Measurements from ENCODE around the gene EFCAB14. TPM values are rescaled to one million over a fixed set of nuclear protein-coding genes. Genes with fewer than 3 reads are reported as not detected.

EFCAB14 gene
- total RNA-seq, 4 donors from 2014 or later: 68.7 to 98.8 (median 88.9) TPM

GRCh38 chr1:46686255-46686654 is 32.7 kb downstream of the EFCAB14 start:
- TF ChIP-seq POLR2A (IDR thresholded peaks at IDR 0.05): no peak
- no peak for TF ChIP-seq CTCF (IDR thresholded peaks at IDR 0.05)
- Histone ChIP-seq H3K36me3 (peaks cover 11 to 95% (median 36%) of the 10 kb centered on the region in 3 donors), H3K4me3 (no peak overlapping the region), H3K9me3 (no peaks in the 10 kb centered on the region), H3K4me1 (peaks cover 0 to 52% (median 19%) of the 10 kb centered on the region in 3 donors), H3K27ac (peak overlapping the region in 3 of 4 donors; percentile 47 to 78 (median 75)), H3K27me3 (no peaks in the 10 kb centered on the region)
- no peak for DNase-seq
- intact Hi-C loops (cut with DNase I): no loop called here
- WGBS, 2 donors: 36 to 52% methylated on average over 1 of the region's 1 CpG

- no peaks in the 10 kb centered on the region for H3K9me3 ChIP-seq
- no peak overlapping the region for H3K4me3 ChIP-seq
- TF ChIP-seq CTCF (IDR thresholded peaks at IDR 0.05) (no peak), POLR2A (IDR thresholded peaks at IDR 0.05) (no peak)
- H3K36me3 ChIP-seq: peaks cover 20 to 95% (median 45%) of the 10 kb centered on the region in 3 donors
- peaks cover 0 to 39% (median 19%) of the 10 kb centered on the region in 3 donors for H3K4me1 ChIP-seq
- intact Hi-C loops (cut with DNase I): no loop called here
- no peak for DNase-seq
- no peaks in the 10 kb centered on the region for H3K27me3 ChIP-seq
- WGBS, 2 donors: 94 to 98% methylated on average over 2 of the region's 2 CpGs
- H3K27ac ChIP-seq: no peak overlapping the region
Observed at GRCh38 chr1:46684670-46685069, 34.2 kb downstream of the EFCAB14 start.

GRCh38 chr1:46682064-46682463 is 36.9 kb downstream of the EFCAB14 start:
- no peak overlapping the region for H3K4me3 ChIP-seq
- no peaks in the 10 kb centered on the region for H3K9me3 ChIP-seq
- H3K27me3 ChIP-seq: no peaks in the 10 kb centered on the region
- H3K36me3 ChIP-seq: peaks cover 20 to 99% (median 37%) of the 10 kb centered on the region in 3 donors
- intact Hi-C loops (cut with DNase I): no loop called here
- no peak overlapping the region for H3K27ac ChIP-seq
- peaks cover 0 to 13% (median 8%) of the 10 kb centered on the region in 3 donors for H3K4me1 ChIP-seq
- 55 to 63% methylated on average over 1 of the region's 1 CpG for WGBS, 2 donors
- DNase-seq: no peak
- no peak for TF ChIP-seq POLR2A (IDR thresholded peaks at IDR 0.05)
- no peak for TF ChIP-seq CTCF (IDR thresholded peaks at IDR 0.05)

- Histone ChIP-seq H3K27me3 (no peaks in the 10 kb centered on the region), H3K4me3 (no peak overlapping the region), H3K9me3 (no peaks in the 10 kb centered on the region), H3K4me1 (peaks cover 0 to 7% (median 2%) of the 10 kb centered on the region in 3 donors), H3K36me3 (peaks cover 20 to 100% (median 37%) of the 10 kb centered on the region in 3 donors), H3K27ac (no peak overlapping the region)
- 67 to 89% methylated on average over 1 of the region's 1 CpG for WGBS, 2 donors
- intact Hi-C loops (cut with DNase I): no loop called here
- DNase-seq: no peak
- TF ChIP-seq CTCF (IDR thresholded peaks at IDR 0.05): no peak
- no peak for TF ChIP-seq POLR2A (IDR thresholded peaks at IDR 0.05)
Observed at GRCh38 chr1:46681333-46682034, 37.4 kb downstream of the EFCAB14 start.

GRCh38 chr1:46679789-46680573 is 38.9 kb downstream of the EFCAB14 start:
- no peaks in the 10 kb centered on the region for H3K4me1 ChIP-seq
- no peak overlapping the region for H3K27ac ChIP-seq
- intact Hi-C loops (cut with DNase I): no loop called here
- 94 to 95% methylated on average over 6 of the region's 6 CpGs for WGBS, 2 donors
- DNase-seq: no peak
- no peak overlapping the region for H3K4me3 ChIP-seq
- TF ChIP-seq CTCF (IDR thresholded peaks at IDR 0.05): no peak
- no peak for TF ChIP-seq POLR2A (IDR thresholded peaks at IDR 0.05)
- H3K27me3 ChIP-seq: no peaks in the 10 kb centered on the region
- H3K36me3 ChIP-seq: peaks cover 20 to 100% (median 37%) of the 10 kb centered on the region in 3 donors
- H3K9me3 ChIP-seq: no peaks in the 10 kb centered on the region
